Spleen (tissue), 7 donors: ENCODE measurements around the gene CASKIN2.

ENCODE experiments used
- CTCF ChIP-seq, 11 experiments: fragments of 200-600 bp in 7 of 11; fragments of 450-650 bp in 4 of 11; sonication (generic) in 4 of 11; IDR thresholded peaks in 8 of 11; conservative IDR thresholded peaks in 3 of 11; 1 replicate in 7 of 11; 2 replicates in 4 of 11; pipeline versions ENCODE4 v1.4.0 to v1.8.0; 2016 to 2021; ENCODE audit warnings: antibody characterized with exemption in 11 of 11, inconsistent platforms in 4 of 11, mild to moderate bottlenecking in 1 of 11
- POLR2A ChIP-seq, 3 donors: fragments of 450-650 bp; IDR thresholded peaks; one replicate each; pipeline ENCODE4 v1.5.1; 2017; ENCODE audit warnings: antibody characterized with exemption in 3 of 3, mild to moderate bottlenecking in 1 of 3
- POLR2AphosphoS5 ChIP-seq, 3 donors: sonication (generic); formaldehyde crosslinking; IDR thresholded peaks; one replicate each; pipeline ENCODE4 v1.5.1; 2017; ENCODE audit warnings: antibody characterized with exemption in 3 of 3
- donor health status: DM: no; HTN: no; CAD: no; lungs with moderate emphysema.
- donor health status: DM: no; HTN: no; CAD: no.
- donor health status: DM: no; HTN: no; CAD: no.

- TF ChIP-seq CTCF (IDR thresholded peaks at IDR 0.05 in 8 of 11, conservative IDR thresholded peaks at IDR 0.05 in 3 of 11) (no peak), POLR2AphosphoS5 (IDR thresholded peaks at IDR 0.05) (peak in 1 of 3 donors; percentile 23), POLR2A (IDR thresholded peaks at IDR 0.05) (no peak)
Observed at GRCh38 chr17:75502721-75503329, 12.5 kb downstream of the CASKIN2 start.
